Neuronal stem cell (in vitro differentiated cells): ENCODE results near the gene ZDHHC9.

ENCODE experiments used
- DNase-seq: peaks from one replicate; pipeline ENCODE4 v3.0.0-alpha.2; 2013; ENCODE audit warnings: low spot score
- H2AFZ ChIP-seq: one replicate; pipeline ENCODE4 v1.6.1; 2013; ENCODE audit warnings: mild to moderate bottlenecking, low read length, inconsistent platforms
- H2AK5ac ChIP-seq: 2 replicates; pipeline ENCODE4 v1.6.1; 2013; ENCODE audit warnings: low read depth, mild to moderate bottlenecking, inconsistent platforms, low read length, moderate library complexity, mixed read lengths
- H2BK120ac ChIP-seq: 2 replicates; pipeline ENCODE4 v1.6.1; 2013; ENCODE audit warnings: low read depth, mild to moderate bottlenecking, inconsistent platforms, low read length, moderate library complexity, mixed read lengths
- H2BK12ac ChIP-seq: one replicate; pipeline ENCODE4 v1.6.1; 2013; ENCODE audit warnings: low read length, inconsistent platforms
- H2BK15ac ChIP-seq: 2 replicates; pipeline ENCODE4 v1.6.1; 2013; ENCODE audit warnings: mild to moderate bottlenecking, low read length, inconsistent platforms, mixed read lengths
- H2BK5ac ChIP-seq: one replicate; pipeline ENCODE4 v1.6.1; 2013; ENCODE audit warnings: inconsistent platforms, mild to moderate bottlenecking, low read length, moderate library complexity
- H3K14ac ChIP-seq: one replicate; pipeline ENCODE4 v1.6.1; 2013; ENCODE audit warnings: low read length, inconsistent platforms
- H3K18ac ChIP-seq: 2 replicates; pipeline ENCODE4 v1.6.1; 2013; ENCODE audit warnings: low read length, inconsistent platforms
- H3K23ac ChIP-seq: 2 replicates; pipeline ENCODE4 v1.6.1; 2013; ENCODE audit warnings: low read depth, mild to moderate bottlenecking, mixed read lengths, low read length, inconsistent platforms; ENCODE audit not compliant: poor library complexity
- H3K27ac ChIP-seq: replicated peaks from 3 replicates; pipeline ENCODE4 v1.5.1; 2013; ENCODE audit warnings: low read length, inconsistent platforms
- H3K27me3 ChIP-seq, 3 experiments: 2 replicates each; pipeline ENCODE4 v1.6.1; 2013; ENCODE audit warnings: low read length in 3 of 3, mild to moderate bottlenecking in 2 of 3, inconsistent platforms in 1 of 3, low read depth in 1 of 3, mixed read lengths in 1 of 3, moderate library complexity in 1 of 3; ENCODE audit not compliant: control insufficient read depth in 3 of 3, insufficient read depth in 3 of 3
- H3K36me3 ChIP-seq, 2 donors: replicated peaks in 1 of 2; 2 replicates each; pipeline ENCODE4 v1.6.1; 2013; ENCODE audit warnings: low read length in 2 of 2; ENCODE audit not compliant: control insufficient read depth in 2 of 2, insufficient read depth in 2 of 2
- H3K4ac ChIP-seq: 2 replicates; pipeline ENCODE4 v1.6.1; 2013; ENCODE audit warnings: inconsistent platforms, mild to moderate bottlenecking, low read length, moderate library complexity
- H3K4me1 ChIP-seq, 2 donors: 1 replicate in 1 of 2; 2 replicates in 1 of 2; pipeline ENCODE4 v1.6.1; 2013; ENCODE audit warnings: low read length in 2 of 2, low read depth in 1 of 2; ENCODE audit not compliant: control insufficient read depth in 2 of 2, insufficient read depth in 1 of 2
- H3K4me2 ChIP-seq: one replicate; pipeline ENCODE4 v1.6.1; 2013; ENCODE audit warnings: mild to moderate bottlenecking, low read length, inconsistent platforms; ENCODE audit not compliant: insufficient read depth, poor library complexity, severe bottlenecking
- H3K4me3 ChIP-seq, 2 donors: 2 replicates each; pipeline ENCODE4 v1.5.1; 2013; ENCODE audit warnings: low read length in 2 of 2, mild to moderate bottlenecking in 2 of 2, inconsistent platforms in 1 of 2, moderate library complexity in 1 of 2
- H3K79me1 ChIP-seq: one replicate; pipeline ENCODE4 v1.6.1; 2013; ENCODE audit warnings: low read depth, mild to moderate bottlenecking, inconsistent platforms, low read length, moderate library complexity
- H3K9ac ChIP-seq: one replicate; pipeline ENCODE4 v1.6.1; 2013; ENCODE audit warnings: mild to moderate bottlenecking, low read depth, low read length, inconsistent platforms; ENCODE audit not compliant: poor library complexity
- H3K9me3 ChIP-seq, 2 donors: replicated peaks in 1 of 2; 2 replicates each; pipeline versions ENCODE3 to v1.6.1; 2013; ENCODE audit warnings: low read length in 2 of 2, mild to moderate bottlenecking in 2 of 2, inconsistent platforms in 1 of 2, low read depth in 1 of 2, mixed read lengths in 1 of 2, moderate library complexity in 1 of 2; ENCODE audit not compliant: control insufficient read depth in 2 of 2, insufficient read depth in 1 of 2
- H4K8ac ChIP-seq: one replicate; pipeline ENCODE4 v1.6.1; 2013; ENCODE audit warnings: low read depth, mild to moderate bottlenecking, inconsistent platforms, low read length, moderate library complexity
- H4K91ac ChIP-seq: one replicate; pipeline ENCODE4 v1.6.1; 2013; ENCODE audit warnings: low read length, low read depth, mild to moderate bottlenecking, inconsistent platforms; ENCODE audit not compliant: poor library complexity
- WGBS, 2 donors: extraction: QIAGEN DNeasy Blood & Tissue Kit; methylation state at CpG; one replicate each; pipeline ENCODE4 v1.1.7; 2013; ENCODE audit warnings: missing lambda C conversion rate in 2 of 2, mixed read lengths in 1 of 2; ENCODE audit not compliant: insufficient read length in 2 of 2, insufficient replicate concordance in 1 of 2; ENCODE audit errors: extremely low coverage in 2 of 2; 5-methylcytosine and 5-hydroxymethylcytosine counted together

The ZDHHC9 gene

GRCh38 chrX:129823115-129823514 lies 20.6 kb downstream of the ZDHHC9 start:
- no peaks in the 10 kb centered on the region for H3K4me1 ChIP-seq
- no peak overlapping the region for H3K9ac ChIP-seq
- no peak overlapping the region for H3K14ac ChIP-seq
- peaks cover 2 to 14% of the 10 kb centered on the region in 2 donors for H3K36me3 ChIP-seq
- H4K91ac ChIP-seq, result no peak overlapping the region
- H2BK5ac ChIP-seq, result no peak overlapping the region
- no peak overlapping the region for H3K4me2 ChIP-seq
- no CpG with 5 or more reads among the region's 2 CpGs for WGBS, 2 donors
- no peak overlapping the region for H3K4me3 ChIP-seq
- H4K8ac ChIP-seq, result no peak overlapping the region
- peaks cover 0 to 3% of the 10 kb centered on the region in 2 donors for H3K9me3 ChIP-seq
- H3K4ac ChIP-seq, result no peak overlapping the region
- no peak overlapping the region for H2BK120ac ChIP-seq
- H2AFZ ChIP-seq, result no peak overlapping the region
- no peaks in the 10 kb centered on the region for H3K27me3 ChIP-seq
- H3K18ac ChIP-seq, result no peak overlapping the region
- no peak overlapping the region for H2BK12ac ChIP-seq
- no peak overlapping the region for H3K27ac ChIP-seq
- no peak overlapping the region for H3K23ac ChIP-seq
- no peak overlapping the region for H2BK15ac ChIP-seq
- no peak for DNase-seq
- H3K79me1 ChIP-seq, result no peaks in the 10 kb centered on the region
- no peak overlapping the region for H2AK5ac ChIP-seq

GRCh38 chrX:129818123-129818522 lies 25.6 kb downstream of the ZDHHC9 start:
- Histone ChIP-seq H3K27me3 (no peaks in the 10 kb centered on the region), H3K9me3 (peaks cover 0 to 10% of the 10 kb centered on the region in 2 donors), H3K9ac (no peak overlapping the region), H2BK120ac (no peak overlapping the region), H2BK15ac (no peak overlapping the region), H3K14ac (no peak overlapping the region), H3K79me1 (no peaks in the 10 kb centered on the region), H3K18ac (no peak overlapping the region), H4K8ac (no peak overlapping the region), H3K4ac (no peak overlapping the region), H3K4me2 (no peak overlapping the region), H2AK5ac (no peak overlapping the region), H2BK12ac (no peak overlapping the region), H3K36me3 (peaks cover 4 to 17% of the 10 kb centered on the region in 2 donors), H3K23ac (no peak overlapping the region), H3K4me3 (no peak overlapping the region), H2BK5ac (no peak overlapping the region), H3K27ac (no peak overlapping the region), H3K4me1 (no peaks in the 10 kb centered on the region), H4K91ac (no peak overlapping the region), H2AFZ (no peak overlapping the region)
- DNase-seq, result no peak
- WGBS, 2 donors, result no CpG with 5 or more reads among the region's 2 CpGs

- H2AK5ac ChIP-seq, result no peak overlapping the region
These were observed 29.9 kb downstream of the ZDHHC9 start for GRCh38 chrX:129813662-129814368.

GRCh38 chrX:129808829-129809796 lies 34.6 kb downstream of the ZDHHC9 start:
- H3K4me1 ChIP-seq, result no peaks in the 10 kb centered on the region
- no peak overlapping the region for H3K4me2 ChIP-seq

More at GRCh38 chrX:129813662-129814368, 29.9 kb downstream of the ZDHHC9 start:
- no peak overlapping the region for H4K91ac ChIP-seq
- H3K79me1 ChIP-seq, result no peaks in the 10 kb centered on the region
- no peak overlapping the region for H3K4me3 ChIP-seq
- no CpG with 5 or more reads among the region's 6 CpGs for WGBS, 2 donors
- H4K8ac ChIP-seq, result no peak overlapping the region
- peaks cover 10 to 43% of the 10 kb centered on the region in 2 donors for H3K36me3 ChIP-seq
- H2BK5ac ChIP-seq, result no peak overlapping the region
- no peaks in the 10 kb centered on the region for H3K27me3 ChIP-seq
- DNase-seq, result no peak
- H3K23ac ChIP-seq, result no peak overlapping the region
- H3K4me2 ChIP-seq, result no peak overlapping the region
- H3K27ac ChIP-seq, result no peak overlapping the region
- H3K14ac ChIP-seq, result no peak overlapping the region
- no peak overlapping the region for H2BK12ac ChIP-seq
- peaks cover 0 to 16% of the 10 kb centered on the region in 2 donors for H3K9me3 ChIP-seq
- H3K18ac ChIP-seq, result no peak overlapping the region
- H3K9ac ChIP-seq, result no peak overlapping the region
- H3K4me1 ChIP-seq, result no peaks in the 10 kb centered on the region
- no peak overlapping the region for H3K4ac ChIP-seq
- H2BK15ac ChIP-seq, result no peak overlapping the region
- no peak overlapping the region for H2AFZ ChIP-seq
- no peak overlapping the region for H2BK120ac ChIP-seq

More at GRCh38 chrX:129808829-129809796, 34.6 kb downstream of the ZDHHC9 start:
- H2BK5ac ChIP-seq, result no peak overlapping the region
- no peak overlapping the region for H3K4ac ChIP-seq
- no peak overlapping the region for H4K91ac ChIP-seq
- H2AK5ac ChIP-seq, result no peak overlapping the region
- no peak overlapping the region for H2AFZ ChIP-seq
- H3K27me3 ChIP-seq, result no peaks in the 10 kb centered on the region
- no peak for DNase-seq
- H2BK120ac ChIP-seq, result no peak overlapping the region
- H3K79me1 ChIP-seq, result no peaks in the 10 kb centered on the region
- H3K27ac ChIP-seq, result no peak overlapping the region
- WGBS, 2 donors, result no CpG with 5 or more reads among the region's 7 CpGs
- no peak overlapping the region for H3K18ac ChIP-seq
- H2BK15ac ChIP-seq, result no peak overlapping the region
- no peak overlapping the region for H3K9ac ChIP-seq
- peaks cover 8 to 40% of the 10 kb centered on the region in 2 donors for H3K36me3 ChIP-seq
- H2BK12ac ChIP-seq, result no peak overlapping the region
- peaks cover 0 to 11% of the 10 kb centered on the region in 2 donors for H3K9me3 ChIP-seq
- no peak overlapping the region for H3K14ac ChIP-seq
- H3K4me3 ChIP-seq, result no peak overlapping the region
- H4K8ac ChIP-seq, result no peak overlapping the region
- H3K23ac ChIP-seq, result no peak overlapping the region
